ENCODE results near the gene IST1. TPM values are rescaled to one million over a fixed set of nuclear protein-coding genes. Genes with fewer than 3 reads are reported as not detected.

The IST1 gene
- total RNA-seq, 2 donors from 2014 or later: 140 to 150 TPM

DNA sequence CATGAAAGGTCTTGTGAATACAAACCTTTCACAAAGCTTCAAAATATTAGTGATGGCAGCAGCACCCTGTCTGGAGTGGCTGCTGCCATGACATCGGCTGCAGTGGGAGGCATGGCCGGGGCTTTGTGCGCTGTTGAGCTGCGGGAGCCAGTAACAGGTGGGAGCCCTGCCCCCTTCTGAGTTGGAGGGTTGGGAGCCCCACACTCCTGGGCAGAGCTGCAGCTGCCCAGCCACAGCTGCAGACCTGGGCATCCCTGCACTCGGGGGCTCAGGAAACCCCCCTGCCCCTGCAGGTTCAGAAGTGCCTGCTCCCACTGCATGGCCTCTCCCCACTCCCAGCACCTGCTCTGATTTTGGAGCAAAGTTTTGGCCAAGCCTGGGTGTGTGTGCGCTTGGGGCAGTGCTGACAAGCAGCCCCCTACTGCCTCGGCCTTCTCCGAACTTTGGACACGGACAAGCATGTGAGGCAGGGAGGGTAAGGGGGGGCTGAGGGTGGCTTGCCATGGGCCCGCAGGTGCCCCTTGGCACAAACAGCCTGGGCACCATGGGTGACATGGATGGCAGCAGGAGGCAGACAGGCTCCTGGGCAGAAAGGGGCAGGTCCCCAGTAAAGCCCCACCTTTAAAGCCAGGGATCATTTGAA, 42.7 kb downstream of the IST1 start:
- Histone ChIP-seq H3K9me3 (no peaks in the 10 kb centered on the region), H3K36me3 (peaks cover 12% of the 10 kb centered on the region), H3K27me3 (no peaks in the 10 kb centered on the region), H3K4me3 (no peak overlapping the region), H3K4me1 (peaks cover 0 to 21% of the 10 kb centered on the region in 2 donors), H3K27ac (no peak overlapping the region)
- TF ChIP-seq, protein P1, sequence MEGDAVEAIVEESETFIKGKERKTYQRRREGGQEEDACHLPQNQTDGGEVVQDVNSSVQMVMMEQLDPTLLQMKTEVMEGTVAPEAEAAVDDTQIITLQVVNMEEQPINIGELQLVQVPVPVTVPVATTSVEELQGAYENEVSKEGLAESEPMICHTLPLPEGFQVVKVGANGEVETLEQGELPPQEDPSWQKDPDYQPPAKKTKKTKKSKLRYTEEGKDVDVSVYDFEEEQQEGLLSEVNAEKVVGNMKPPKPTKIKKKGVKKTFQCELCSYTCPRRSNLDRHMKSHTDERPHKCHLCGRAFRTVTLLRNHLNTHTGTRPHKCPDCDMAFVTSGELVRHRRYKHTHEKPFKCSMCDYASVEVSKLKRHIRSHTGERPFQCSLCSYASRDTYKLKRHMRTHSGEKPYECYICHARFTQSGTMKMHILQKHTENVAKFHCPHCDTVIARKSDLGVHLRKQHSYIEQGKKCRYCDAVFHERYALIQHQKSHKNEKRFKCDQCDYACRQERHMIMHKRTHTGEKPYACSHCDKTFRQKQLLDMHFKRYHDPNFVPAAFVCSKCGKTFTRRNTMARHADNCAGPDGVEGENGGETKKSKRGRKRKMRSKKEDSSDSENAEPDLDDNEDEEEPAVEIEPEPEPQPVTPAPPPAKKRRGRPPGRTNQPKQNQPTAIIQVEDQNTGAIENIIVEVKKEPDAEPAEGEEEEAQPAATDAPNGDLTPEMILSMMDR (IDR thresholded peaks at IDR 0.05): no peak
- no peak for DNase-seq (ENCODE audit: low spot score)

GRCh38 chr16:71943887-71944286, 48.6 kb downstream of the IST1 start:
- H3K4me1 ChIP-seq: no peaks in the 10 kb centered on the region
- TF ChIP-seq, protein P1 (IDR thresholded peaks at IDR 0.05): no peak
- H3K9me3 ChIP-seq: no peaks in the 10 kb centered on the region
- H3K27me3 ChIP-seq: no peaks in the 10 kb centered on the region
- no peak overlapping the region for H3K4me3 ChIP-seq
- no peak overlapping the region for H3K27ac ChIP-seq
- DNase-seq (ENCODE audit: low spot score): no peak
- H3K36me3 ChIP-seq: no peaks in the 10 kb centered on the region

DNA sequence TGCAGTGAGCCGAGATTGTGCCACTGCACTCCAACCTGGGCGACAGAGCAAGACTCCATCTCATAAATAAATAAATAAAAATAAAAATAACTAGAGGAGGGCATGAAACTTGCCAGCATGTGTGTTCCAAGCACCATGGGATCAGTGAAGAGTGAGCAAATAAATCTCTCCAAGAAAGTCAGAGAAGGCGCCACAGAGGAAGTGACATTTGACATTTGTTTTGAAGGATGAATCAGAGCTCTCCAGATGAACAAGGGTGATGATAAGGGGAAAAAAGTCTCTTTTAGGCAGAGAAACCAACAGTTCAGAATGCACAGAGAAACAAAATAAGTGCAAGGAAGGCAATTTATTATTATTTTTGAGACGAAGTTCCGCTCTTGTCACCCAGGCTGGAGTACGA, 50.3 kb downstream of the IST1 start:
- TF ChIP-seq, protein P1 (IDR thresholded peaks at IDR 0.05): no peak
- no peaks in the 10 kb centered on the region for H3K4me1 ChIP-seq
- H3K9me3 ChIP-seq: no peaks in the 10 kb centered on the region
- no peak overlapping the region for H3K4me3 ChIP-seq
- H3K27me3 ChIP-seq: no peaks in the 10 kb centered on the region
- H3K36me3 ChIP-seq: no peaks in the 10 kb centered on the region
- no peak for DNase-seq (ENCODE audit: low spot score)
- H3K27ac ChIP-seq: no peak overlapping the region

- Histone ChIP-seq H3K9me3 (no peaks in the 10 kb centered on the region), H3K36me3 (no peaks in the 10 kb centered on the region), H3K4me1 (no peaks in the 10 kb centered on the region), H3K27me3 (no peaks in the 10 kb centered on the region), H3K27ac (no peak overlapping the region), H3K4me3 (no peak overlapping the region)
- TF ChIP-seq, protein P1 (IDR thresholded peaks at IDR 0.05): no peak
- no peak for DNase-seq (ENCODE audit: low spot score)
Observed at GRCh38 chr16:71952825-71953224, 57.5 kb downstream of the IST1 start.

- TF ChIP-seq, protein P1 (IDR thresholded peaks at IDR 0.05): no peak
- H3K27me3 ChIP-seq: no peaks in the 10 kb centered on the region
Observed at GRCh38 chr16:71954180-71954579, 58.8 kb downstream of the IST1 start.

GRCh38 chr16:71954699-71955195, 59.4 kb downstream of the IST1 start:
- no peaks in the 10 kb centered on the region for H3K9me3 ChIP-seq
- TF ChIP-seq, protein P1 (IDR thresholded peaks at IDR 0.05): no peak
- no peaks in the 10 kb centered on the region for H3K4me1 ChIP-seq
- no peak for DNase-seq (ENCODE audit: low spot score)
- no peaks in the 10 kb centered on the region for H3K27me3 ChIP-seq
- no peaks in the 10 kb centered on the region for H3K36me3 ChIP-seq
- H3K27ac ChIP-seq: no peak overlapping the region
- no peak overlapping the region for H3K4me3 ChIP-seq

More at GRCh38 chr16:71954180-71954579, 58.8 kb downstream of the IST1 start:
- Histone ChIP-seq H3K9me3 (no peaks in the 10 kb centered on the region), H3K27ac (no peak overlapping the region), H3K4me1 (no peaks in the 10 kb centered on the region), H3K36me3 (no peaks in the 10 kb centered on the region), H3K4me3 (no peak overlapping the region)
- no peak for DNase-seq (ENCODE audit: low spot score)

Data from right atrium auricular region (tissue), 2 donors.